GM21360 (cell line): ENCODE measurements around the gene LINGO3.
"Not testable (repeated sequence)": the region's sequence is repeated elsewhere in the genome, so short reads cannot be mapped to it uniquely, and the experiment has no call there.

Experiments used
- ATAC-seq: cut with Tn5 transposase; IDR thresholded peaks from one replicate; pipeline ENCODE4 v1.9.1; 2021; ENCODE audit warnings: mild to moderate bottlenecking, moderate library complexity; ENCODE audit not compliant: unreplicated experiment

The LINGO3 gene, protein sequence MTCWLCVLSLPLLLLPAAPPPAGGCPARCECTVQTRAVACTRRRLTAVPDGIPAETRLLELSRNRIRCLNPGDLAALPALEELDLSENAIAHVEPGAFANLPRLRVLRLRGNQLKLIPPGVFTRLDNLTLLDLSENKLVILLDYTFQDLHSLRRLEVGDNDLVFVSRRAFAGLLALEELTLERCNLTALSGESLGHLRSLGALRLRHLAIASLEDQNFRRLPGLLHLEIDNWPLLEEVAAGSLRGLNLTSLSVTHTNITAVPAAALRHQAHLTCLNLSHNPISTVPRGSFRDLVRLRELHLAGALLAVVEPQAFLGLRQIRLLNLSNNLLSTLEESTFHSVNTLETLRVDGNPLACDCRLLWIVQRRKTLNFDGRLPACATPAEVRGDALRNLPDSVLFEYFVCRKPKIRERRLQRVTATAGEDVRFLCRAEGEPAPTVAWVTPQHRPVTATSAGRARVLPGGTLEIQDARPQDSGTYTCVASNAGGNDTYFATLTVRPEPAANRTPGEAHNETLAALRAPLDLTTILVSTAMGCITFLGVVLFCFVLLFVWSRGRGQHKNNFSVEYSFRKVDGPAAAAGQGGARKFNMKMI

GRCh38 chr19:2308114-2308556, at the start of gene LINGO3:
Gene LINGO3 (minus strand): TSS chr19:2308154. CDS start chr19:2291776, 16,378 bp downstream.
- ATAC-seq, result no peak

- no peak for ATAC-seq
These were observed 48.2 kb upstream of the LINGO3 start for GRCh38 chr19:2356036-2356646.

DNA sequence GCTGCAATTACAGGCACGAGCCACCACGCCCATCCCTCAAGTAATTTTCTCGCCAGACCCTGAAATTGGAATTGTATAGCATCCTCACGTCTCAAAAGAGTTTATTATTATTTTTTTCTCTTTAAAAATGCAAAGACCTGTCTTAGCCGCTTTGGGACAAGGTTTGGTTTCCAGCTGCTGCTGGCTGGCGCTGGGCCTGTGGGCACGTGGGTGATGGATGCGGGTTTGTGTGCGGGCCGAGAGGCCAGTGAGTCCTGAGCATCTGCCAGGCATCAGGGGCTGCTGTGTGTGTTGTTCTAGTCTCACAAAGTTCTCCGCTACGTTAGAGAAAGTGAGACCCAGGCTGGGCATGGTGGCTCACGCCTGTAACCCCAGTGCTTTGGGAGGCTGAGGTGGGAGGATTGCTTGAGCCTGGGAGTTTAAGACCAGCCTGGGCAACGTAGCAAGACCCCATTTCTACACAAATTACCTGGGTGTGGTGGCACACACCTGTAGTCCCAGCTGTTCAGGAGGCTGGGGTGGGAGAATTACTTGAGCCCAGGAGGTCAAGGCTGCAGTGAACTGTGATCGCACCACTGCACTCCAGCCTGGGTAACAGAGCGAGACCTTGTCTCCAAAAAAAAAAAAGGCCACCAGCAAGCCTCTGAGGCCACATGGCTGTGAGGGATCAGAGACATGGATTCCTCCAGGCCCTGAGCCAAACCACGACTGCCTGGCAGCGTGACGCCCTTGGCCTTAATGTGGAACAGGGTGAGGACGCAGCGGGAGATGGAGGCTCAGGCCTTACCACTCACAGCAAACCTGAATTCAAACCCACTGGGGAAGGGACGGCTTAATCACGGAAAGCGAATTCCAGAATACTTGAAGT, 47.4 kb upstream of the LINGO3 start:
- ATAC-seq, result no peak

DNA sequence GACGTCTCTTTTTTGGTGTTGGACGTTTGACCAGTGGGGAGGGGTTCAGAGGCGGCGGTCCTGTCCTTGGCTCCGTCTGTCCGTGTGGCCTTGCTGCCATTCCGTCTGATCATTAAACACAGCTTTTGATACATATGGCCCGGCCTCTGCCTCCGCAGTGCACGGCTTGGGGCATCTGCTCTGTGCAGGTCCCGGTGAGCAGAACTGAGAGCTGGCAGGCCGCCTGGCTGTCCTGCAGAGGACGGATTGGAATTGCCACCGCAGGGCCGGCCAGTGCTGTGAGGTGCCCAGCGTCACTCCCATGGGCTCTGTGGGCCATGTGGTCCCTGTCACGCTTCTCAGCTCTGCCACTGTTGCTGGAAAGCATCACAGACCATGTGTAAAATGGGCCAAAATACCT, 46.7 kb upstream of the LINGO3 start:
- no peak for ATAC-seq

DNA sequence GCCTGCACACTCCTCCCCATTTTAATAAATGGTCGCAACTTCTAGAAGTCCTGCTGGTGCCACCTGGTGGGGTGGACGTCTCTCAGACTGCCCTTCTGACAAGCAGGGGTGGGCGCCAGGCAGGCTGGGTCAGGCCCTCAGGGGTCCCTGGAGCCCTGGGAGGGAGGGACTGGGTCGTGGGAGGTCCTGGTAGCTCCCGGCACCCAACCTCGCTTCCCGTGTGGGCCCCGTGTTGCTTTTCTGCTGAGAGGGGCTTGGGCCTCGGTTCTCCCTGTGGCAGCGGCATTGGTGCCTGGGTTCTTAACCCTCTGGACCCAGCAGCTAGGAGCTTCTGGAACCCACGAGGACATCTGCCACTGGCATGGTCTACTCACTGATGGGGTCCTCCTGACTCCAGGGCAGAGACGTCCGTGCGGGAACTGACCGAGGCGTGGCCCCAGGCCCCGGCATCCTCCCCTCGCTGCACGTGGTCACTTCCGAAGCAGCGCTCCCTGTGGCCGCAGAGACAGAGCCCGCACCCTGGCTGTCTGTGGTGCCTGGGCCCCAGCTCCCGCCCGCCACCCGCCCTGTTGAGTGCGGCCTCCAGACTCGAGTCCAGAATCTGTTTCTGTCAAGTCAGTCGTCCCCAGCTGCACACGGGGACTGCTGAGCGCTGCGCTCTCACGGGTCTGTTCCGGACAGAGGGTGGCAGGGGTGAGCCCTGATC, 46.1 kb upstream of the LINGO3 start:
- ATAC-seq, result no peak

DNA sequence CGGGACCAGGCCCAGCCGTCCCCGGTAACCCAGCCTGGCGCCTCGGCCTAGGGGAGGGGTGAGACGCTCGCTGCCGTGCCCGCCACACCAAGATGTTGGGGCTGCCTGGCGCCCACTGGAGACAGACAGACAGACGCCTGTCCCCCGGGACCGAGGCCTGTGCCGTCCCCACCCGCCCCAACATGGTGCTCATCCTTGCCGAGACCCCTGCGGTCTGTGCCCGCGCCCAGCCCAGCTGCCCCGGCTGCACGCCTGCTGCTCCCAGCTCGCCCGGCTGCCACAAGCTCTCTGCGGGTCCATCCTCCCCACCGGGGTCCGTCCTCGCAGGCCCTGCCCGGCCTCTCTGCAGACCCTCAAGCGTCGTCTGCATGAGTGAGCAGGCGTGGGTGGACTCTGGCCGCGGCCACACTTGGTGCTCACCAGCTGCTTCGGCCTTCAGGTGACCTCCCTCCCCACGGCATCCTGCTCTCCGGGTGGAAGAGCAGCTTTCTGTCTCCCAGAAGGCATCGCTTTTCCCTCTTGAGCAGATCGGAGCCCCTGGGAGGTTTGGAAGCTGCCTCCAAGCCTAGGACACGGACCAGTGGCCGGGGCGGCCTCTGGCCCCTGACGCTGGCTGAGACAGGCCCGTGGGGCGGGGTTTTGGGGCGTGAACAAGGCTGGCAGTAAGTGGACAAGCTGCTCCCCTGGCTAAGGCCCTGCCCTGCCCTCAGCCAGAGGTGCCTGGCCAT, 45.4 kb upstream of the LINGO3 start:
- ATAC-seq, result no peak

GRCh38 chr19:2352121-2352520, 44.2 kb upstream of the LINGO3 start:
- no peak for ATAC-seq

DNA sequence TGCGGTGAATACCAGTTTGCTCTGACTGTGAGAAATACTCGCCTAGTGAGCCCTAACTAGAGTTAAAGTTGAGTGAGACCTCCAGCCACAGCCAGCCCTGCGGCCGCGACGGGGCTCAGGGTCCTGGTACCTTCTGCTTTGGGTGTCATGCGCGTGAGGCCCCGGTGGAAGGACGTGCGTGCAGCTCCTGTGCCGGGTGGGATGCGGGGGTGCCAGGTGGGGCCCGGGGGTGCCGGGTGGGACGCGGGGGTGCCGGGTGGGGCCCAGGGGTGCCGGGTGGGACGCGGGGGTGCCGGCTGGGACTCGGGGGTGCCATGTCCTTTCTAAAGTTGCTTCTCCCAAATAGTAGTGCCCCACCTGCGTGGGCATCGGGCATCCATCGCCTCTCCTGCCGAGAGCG, 43.6 kb upstream of the LINGO3 start:
- ATAC-seq, result no peak

DNA sequence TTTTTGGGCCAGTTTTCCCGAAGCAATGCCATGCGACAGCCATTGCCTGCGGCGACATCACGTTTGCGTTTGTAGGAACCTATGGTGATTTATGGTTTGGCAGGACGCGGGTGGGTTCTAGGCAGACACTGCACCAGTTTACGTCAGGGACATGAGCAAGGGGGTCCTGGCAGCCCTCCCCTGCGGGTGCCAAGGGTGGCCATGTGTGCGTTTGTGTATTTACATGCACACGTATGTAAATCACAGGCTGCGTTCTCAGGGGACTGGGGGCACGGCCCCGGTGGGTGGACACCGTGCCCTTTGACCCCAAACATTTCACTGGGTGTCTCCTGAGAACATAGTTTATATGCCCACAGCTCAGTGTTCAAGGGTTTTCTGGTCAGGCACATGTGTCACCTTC, 42.7 kb upstream of the LINGO3 start:
- ATAC-seq, result no peak

DNA sequence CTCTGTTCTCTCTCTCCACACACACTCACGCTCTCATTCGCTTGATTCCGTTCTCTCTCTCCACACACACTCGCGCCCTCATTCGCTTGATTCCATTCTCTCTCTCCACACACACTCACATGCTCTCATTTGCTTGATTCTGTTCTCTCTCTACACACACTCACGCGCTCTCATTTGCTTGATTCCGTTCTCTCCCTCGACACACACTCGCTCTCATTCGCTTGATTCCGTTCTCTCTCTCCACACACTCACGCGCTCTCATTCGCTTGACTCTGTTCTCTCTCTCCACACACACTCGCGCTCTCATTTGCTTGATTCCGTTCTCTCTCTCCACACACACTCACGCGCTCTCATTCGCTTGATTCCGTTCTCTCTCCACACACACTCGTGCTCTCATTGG, 41.9 kb upstream of the LINGO3 start:
- ATAC-seq, result not testable (repeated sequence)

- no peak for ATAC-seq
These were observed 38.1 kb upstream of the LINGO3 start for GRCh38 chr19:2345794-2346663.

- no peak for ATAC-seq
These were observed 37.1 kb upstream of the LINGO3 start for GRCh38 chr19:2345076-2345475.

DNA sequence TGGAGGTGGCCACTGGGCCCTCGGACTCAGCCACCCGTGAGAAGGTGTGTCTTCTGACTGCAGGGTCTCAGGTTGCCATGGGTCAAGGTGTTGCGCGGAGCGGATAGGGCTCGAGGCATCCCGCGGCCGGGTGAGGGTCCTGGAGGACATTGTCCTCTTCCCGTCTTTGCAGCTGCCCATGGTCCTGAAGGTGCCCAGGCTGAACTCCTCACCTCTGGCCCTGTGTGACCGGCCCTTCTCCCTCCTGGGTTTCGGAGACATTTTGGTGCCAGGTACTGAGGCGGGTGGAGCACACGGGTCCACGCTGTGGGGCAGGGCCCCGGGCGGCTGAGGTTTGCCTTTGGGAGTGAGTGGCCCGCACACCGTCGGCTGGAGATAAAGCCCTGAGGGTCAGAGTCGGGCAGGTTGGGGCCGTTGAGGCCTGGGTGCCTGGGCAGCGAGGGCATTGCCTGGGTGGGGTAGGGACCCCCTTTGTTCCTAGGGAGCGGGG, 36.5 kb upstream of the LINGO3 start:
- no peak for ATAC-seq

- ATAC-seq, result no peak
These were observed 35.5 kb upstream of the LINGO3 start for GRCh38 chr19:2343289-2343982.

- ATAC-seq, result no peak
These were observed 34.8 kb upstream of the LINGO3 start for GRCh38 chr19:2342656-2343288.

DNA sequence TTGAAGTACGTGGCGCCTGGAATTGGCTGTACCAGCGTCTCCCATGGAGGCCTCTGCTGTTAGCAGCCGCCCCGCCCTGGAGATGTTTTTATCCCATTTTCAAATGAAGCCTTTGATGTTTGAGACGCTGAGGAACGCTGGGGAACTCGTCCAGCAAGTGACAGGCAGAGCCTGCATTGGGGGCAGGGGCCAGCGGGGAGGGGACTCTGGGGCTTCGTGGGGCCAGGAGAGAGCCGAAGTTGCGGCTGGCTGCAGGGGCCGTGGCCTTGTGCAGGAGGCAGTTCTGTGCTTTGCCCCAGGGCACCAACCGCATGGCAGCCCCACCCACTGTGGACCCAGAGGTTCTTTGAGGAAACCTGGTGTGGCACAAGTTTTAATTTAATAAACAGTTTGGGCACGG, 34.0 kb upstream of the LINGO3 start:
- ATAC-seq, result no peak

DNA sequence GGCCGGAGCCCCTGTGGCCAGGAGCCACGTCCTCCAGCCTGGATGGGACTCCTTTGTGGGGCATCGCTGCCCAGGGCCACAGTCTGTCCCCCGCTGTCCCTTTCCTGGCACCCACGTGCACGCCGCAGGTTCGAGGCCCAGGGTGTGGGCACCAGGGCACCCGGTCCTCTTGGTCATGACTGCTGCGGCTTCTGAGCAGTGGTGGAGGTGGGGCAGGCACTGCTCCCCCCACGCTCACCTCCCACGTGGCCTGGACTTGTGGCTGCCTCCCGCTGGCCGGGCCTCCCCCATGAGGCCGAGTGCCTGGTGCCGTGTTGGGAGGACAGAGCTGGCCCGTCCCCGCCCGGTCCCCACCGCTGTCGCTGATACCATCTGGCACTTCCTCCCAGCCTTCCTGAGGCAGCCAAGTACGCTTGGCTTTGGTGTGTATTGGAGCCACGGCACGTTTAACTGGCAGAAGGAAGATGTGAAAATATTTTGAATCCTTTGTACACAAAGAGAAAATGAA, 33.3 kb upstream of the LINGO3 start:
- no peak for ATAC-seq
